GM12891 (cell line): ENCODE measurements around the gene LYSMD4.

ENCODE experiments used
- DNase-seq: peaks from one replicate; pipeline ENCODE4 v3.0.0; 2011; ENCODE audit warnings: low spot score; ENCODE audit not compliant: insufficient read length
- FAIRE-seq: peaks from 2 replicates; lab custom pipeline; 2011; peaks lifted over from hg19 to GRCh38; lab: Jason Lieb, UNC
- PAX5 ChIP-seq: IDR thresholded peaks from 2 replicates; pipeline ENCODE4 v1.6.1; 2011; ENCODE audit warnings: low read length, moderate library complexity, mild to moderate bottlenecking; ENCODE audit not compliant: insufficient read depth, severe bottlenecking
- POLR2A ChIP-seq: IDR thresholded peaks from 2 replicates; pipeline ENCODE4 v1.6.1; 2011; ENCODE audit warnings: low read depth, low read length, control low read depth
- POLR2AphosphoS5 ChIP-seq: IDR thresholded peaks from 2 replicates; pipeline ENCODE4 v1.6.1; 2011; ENCODE audit warnings: low read depth, low read length, control low read depth
- POU2F2 ChIP-seq: IDR thresholded peaks from 2 replicates; pipeline ENCODE4 v1.6.1; 2011; ENCODE audit warnings: low read depth, mild to moderate bottlenecking, control low read depth, low read length, moderate library complexity
- SPI1 ChIP-seq: IDR thresholded peaks from 2 replicates; pipeline ENCODE4 v1.6.1; 2011; ENCODE audit warnings: low read depth, low read length, control low read depth
- TAF1 ChIP-seq: IDR thresholded peaks from 2 replicates; pipeline ENCODE4 v1.6.1; 2011; ENCODE audit warnings: low read depth, low read length, control low read depth

The LYSMD4 gene

GRCh38 chr15:99683000-99683670 is 50.1 kb downstream of the LYSMD4 start:
- no peak for FAIRE-seq
- no peak for DNase-seq
- TF ChIP-seq TAF1 (no peak), POLR2A (no peak), PAX5 (no peak), SPI1 (no peak), POLR2AphosphoS5 (no peak), POU2F2 (no peak)

DNA sequence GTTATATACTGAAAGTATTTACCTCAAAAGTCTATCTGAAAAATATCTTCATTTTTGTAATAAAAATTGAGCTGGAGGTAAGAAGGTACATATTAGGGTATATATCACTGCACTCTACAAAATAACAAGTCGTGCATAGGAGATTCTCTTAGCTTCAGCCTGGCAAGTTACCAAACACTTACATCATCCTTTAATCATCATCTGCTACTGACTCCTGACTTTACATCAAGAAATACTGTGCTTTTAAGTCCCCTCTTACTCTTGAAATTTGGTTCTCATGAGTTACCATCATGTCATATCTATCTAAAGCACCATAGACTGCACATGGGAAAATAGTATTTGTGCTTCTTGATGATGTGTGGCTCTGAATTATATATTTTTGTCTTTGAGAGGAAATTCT is 50.8 kb downstream of the LYSMD4 start:
- DNase-seq (no peak), FAIRE-seq (no peak)
- TF ChIP-seq POLR2A: no peak
- TF ChIP-seq TAF1: no peak
- no peak for TF ChIP-seq POU2F2
- TF ChIP-seq POLR2AphosphoS5: no peak
- TF ChIP-seq SPI1: no peak
- no peak for TF ChIP-seq PAX5

DNA sequence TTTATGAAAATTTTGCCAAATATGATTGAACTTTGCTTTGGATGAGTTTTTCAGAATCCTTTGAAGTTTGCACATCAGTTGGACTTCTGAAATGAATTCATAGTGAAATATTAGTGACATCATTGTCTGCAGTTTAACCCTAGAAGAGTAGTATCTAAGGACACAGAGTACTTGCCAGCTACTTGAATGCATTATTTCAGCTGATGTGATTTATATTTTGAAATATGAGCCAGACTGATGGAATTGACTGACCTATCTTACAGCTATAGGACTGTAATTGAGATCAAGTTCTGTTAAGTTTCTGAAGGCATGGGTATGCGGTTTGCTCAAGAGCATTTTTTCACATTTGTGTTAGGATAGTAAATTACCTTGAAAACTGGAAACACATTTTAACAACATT is 51.2 kb downstream of the LYSMD4 start:
- FAIRE-seq: no peak

DNA sequence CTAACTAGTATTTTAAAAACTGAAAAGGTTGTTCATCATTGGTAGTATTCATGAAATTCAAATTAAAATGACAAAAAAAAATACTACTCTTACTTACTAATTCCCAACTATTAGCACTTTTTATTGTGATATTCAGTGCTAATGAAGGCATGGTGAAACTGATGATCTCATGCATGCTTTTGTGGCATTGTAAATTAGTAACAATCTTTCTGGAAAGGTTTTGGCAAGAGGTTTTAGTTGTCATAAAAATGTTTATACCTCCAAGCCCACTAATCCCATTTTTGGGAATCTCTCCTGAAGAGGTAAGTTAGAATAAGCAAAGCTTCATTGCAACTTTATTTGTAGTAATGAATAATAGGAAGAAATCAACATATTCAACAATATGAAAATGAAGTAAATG is 53.0 kb downstream of the LYSMD4 start:
- FAIRE-seq: no peak
- no peak for TF ChIP-seq POLR2A
- no peak for TF ChIP-seq TAF1
- no peak for TF ChIP-seq PAX5
- no peak for TF ChIP-seq POU2F2
- TF ChIP-seq SPI1: no peak
- no peak for TF ChIP-seq POLR2AphosphoS5
- no peak for DNase-seq

More for the DNA sequence above, 51.2 kb downstream of the LYSMD4 start:
- DNase-seq: no peak
- TF ChIP-seq SPI1: no peak
- no peak for TF ChIP-seq PAX5
- TF ChIP-seq POLR2A: no peak
- TF ChIP-seq POLR2AphosphoS5: no peak

- no peak for TF ChIP-seq SPI1
- no peak for TF ChIP-seq TAF1
- TF ChIP-seq POLR2AphosphoS5: no peak
- TF ChIP-seq POU2F2: no peak
- no peak for TF ChIP-seq PAX5
- no peak for TF ChIP-seq POLR2A
- FAIRE-seq (no peak), DNase-seq (no peak)
Measured at GRCh38 chr15:99677540-99678134, 55.6 kb downstream of the LYSMD4 start.
